ENCODE measurements around the gene LIFR.
A peak's percentile ranks its signal among the peaks of the same experiment; 100 is the strongest.

Gene LIFR

DNA sequence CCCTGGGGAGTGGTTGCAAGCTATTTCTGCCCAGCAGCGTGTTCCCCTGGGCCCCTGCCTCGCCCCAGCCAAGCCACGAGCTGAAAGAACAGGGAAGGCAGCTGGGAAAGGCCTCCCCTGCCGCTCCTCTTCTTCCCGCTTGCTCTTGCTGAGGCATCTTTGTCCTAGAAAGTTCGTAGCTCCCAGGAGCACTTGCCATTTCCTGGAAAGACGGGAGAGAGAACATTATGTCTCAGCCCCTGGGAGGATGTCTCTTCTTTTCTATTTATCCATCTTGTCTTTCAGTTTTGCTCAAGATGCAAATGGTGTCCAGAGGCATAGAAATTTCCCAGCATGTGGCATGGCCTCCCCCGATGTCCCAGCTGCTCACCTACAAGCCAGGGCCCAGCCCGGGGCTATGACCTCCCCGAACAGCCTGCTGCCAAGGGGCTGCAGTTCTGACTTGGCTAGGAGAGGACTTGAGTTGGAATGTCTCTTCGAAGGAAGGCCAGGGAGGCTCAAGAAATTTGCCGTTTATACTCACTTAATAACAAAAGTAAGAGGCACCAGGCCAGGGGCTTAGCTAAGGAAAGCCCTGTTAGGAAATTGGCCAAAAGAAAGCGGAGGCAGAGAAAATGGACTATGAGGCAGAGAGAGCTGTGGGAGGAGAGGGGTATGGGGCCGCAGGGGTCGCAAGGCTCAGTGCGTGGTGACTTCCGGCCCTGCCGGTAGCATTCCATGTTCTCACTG, 87.3 kb downstream of the LIFR start:
- DNase-seq (ENCODE audit: low read depth, low spot score) = no peak
- H3K27ac ChIP-seq = no peak overlapping the region

DNA sequence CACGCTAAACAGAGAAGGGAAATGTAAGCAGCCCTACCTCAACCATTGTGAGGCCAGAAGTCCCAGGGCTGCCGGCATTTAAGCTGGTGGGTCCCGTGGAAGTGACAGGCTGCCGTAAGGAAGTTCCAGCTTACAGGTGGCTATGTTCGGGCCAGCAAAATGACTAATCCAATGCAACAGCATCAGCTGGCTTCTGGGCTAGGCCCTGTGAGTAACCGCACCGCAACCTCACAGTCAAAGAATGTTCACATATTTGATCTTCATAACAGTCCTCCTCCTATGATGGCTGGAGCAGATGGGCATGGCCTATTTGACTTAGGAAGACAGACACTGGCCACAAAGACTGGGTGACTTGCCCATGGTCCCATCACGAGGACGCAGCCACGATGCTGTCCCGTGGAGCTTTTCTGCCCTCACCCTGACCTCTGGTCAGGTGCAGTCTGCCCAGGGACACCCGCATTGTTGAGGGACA, 88.2 kb downstream of the LIFR start:
- DNase-seq (ENCODE audit: low read depth, low spot score) = peak; percentile 65
- no peak overlapping the region for H3K27ac ChIP-seq

DNA sequence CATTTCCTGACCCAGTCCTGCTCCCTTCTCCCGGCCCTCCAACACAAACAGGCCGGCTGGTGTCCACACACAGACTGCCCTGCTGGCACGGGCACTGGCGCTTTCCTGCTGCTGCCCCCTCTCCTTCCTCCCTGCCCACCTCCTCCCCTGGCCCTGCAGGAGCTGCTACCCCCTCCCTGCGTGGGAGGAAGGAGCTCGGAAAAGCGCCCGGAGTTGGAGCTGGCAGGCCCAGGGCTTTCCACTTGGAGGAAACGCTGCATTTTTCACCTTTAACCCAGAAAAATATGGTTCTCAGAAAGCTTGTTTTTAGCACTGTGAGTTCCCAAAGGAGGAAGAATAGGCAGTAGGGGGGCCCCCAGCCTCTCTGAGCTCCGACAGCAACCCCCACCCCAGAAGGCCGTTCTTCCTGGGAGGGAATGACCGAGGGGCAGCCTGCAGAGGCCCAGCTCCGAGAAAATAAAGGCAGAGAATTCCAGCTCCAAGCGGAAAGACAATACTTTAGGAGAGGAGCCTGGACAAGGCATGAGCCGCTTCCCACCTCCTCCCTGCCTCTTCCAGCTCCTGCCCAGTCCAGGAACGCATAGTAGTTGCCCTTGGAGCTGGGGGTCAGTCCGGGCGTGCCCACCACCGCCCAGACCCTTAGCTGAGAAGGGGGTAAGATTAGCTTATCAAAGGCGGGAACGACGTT, 88.9 kb downstream of the LIFR start:
- DNase-seq (ENCODE audit: low read depth, low spot score) = no peak
- H3K27ac ChIP-seq = no peak overlapping the region

DNA sequence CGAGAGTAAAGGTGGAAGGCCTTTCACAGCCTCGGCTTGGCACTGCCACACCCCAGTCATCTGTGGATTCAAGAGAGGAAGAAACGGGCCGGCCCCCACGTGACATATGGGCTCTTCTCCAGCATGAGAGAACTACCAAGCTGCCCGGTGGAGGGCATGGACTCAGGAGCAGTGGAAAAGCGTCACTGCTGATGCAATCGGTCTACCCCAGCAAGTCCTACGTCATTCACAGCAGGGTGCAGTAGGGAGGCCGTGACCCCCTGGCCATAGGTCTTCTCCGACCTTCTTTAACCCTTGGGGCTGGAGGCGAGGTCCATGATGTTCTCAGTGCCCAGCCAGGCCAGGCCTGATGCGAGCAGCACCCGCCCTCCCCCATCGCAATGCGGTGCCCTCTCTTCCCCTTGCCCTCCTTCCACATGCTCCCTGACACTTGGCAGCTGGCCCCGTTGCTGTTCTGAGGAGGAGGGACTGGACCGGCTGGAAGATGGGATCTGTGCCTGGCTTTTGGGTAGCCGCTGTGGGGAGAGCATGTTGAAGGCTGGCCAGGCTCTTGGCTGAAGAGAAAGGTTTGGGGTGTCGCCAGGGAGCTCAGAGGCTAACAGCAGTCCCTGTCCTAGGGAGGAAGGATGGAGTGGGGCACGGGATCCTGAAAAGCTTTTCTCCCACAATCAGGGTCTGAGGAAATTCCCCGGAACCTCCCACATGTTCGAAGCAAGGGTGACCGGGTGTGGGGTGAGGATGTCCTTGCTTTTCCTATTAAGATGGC, 89.8 kb downstream of the LIFR start:
- peak overlapping the region; percentile 16 for H3K27ac ChIP-seq
- DNase-seq (ENCODE audit: low read depth, low spot score) = no peak

DNA sequence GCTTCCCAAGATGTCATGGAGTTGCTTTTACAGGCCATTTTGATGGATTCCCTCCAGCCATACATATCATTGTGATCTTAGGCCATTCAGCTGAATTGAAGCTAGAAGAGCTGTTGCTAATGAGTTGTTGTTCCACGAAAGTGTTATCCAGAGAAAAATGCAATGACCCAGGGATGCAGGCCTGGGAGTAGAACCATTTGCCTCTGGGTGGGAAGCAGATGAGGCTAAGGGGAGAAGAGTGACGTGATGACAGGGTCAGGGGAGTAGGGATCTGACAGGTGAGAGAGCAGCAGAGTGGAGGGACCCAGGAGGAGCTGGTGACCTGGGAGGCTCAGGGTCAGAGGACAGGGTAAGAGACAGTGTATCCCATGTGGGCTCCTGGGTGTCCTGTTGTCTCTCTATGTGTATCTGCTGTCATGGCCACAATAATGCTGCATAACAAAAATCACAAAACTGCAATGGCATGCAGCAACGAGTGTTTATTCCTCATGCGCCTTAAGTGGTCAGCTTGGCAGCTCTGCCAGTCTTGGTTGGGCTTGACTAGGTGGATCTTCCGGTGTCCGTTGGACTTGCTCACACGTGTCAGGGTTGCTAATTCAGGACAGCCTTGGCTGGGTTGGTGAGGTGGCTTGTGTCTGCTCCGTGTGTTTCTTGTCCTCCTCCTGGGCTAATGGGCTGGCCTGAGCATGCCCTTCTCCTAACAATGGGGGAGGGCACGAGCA, 90.6 kb downstream of the LIFR start:
- DNase-seq (ENCODE audit: low read depth, low spot score) = no peak

DNA sequence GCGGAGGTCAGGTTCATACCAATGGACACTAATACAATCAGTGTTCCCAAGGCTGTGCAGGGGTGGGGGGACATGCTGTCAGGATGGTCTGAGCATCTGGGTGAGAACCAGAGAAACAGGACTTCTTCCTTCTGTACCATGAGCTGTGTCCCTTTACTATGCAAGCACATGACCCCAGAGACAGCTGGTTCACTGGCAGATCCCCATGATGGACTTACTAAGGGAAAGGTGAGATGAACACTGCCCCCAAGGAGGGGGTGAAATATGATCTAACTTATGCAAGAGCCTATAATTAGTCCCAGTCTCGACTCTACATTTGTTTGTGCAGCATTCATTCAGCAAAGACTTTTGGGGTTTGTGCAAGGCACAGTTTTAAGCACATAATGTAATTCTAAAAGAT, 91.4 kb downstream of the LIFR start:
- no peak overlapping the region for H3K27ac ChIP-seq
- DNase-seq (ENCODE audit: low read depth, low spot score) = no peak

More for the DNA sequence above, 90.6 kb downstream of the LIFR start:
- H3K27ac ChIP-seq = peak overlapping the region; percentile 16

DNA sequence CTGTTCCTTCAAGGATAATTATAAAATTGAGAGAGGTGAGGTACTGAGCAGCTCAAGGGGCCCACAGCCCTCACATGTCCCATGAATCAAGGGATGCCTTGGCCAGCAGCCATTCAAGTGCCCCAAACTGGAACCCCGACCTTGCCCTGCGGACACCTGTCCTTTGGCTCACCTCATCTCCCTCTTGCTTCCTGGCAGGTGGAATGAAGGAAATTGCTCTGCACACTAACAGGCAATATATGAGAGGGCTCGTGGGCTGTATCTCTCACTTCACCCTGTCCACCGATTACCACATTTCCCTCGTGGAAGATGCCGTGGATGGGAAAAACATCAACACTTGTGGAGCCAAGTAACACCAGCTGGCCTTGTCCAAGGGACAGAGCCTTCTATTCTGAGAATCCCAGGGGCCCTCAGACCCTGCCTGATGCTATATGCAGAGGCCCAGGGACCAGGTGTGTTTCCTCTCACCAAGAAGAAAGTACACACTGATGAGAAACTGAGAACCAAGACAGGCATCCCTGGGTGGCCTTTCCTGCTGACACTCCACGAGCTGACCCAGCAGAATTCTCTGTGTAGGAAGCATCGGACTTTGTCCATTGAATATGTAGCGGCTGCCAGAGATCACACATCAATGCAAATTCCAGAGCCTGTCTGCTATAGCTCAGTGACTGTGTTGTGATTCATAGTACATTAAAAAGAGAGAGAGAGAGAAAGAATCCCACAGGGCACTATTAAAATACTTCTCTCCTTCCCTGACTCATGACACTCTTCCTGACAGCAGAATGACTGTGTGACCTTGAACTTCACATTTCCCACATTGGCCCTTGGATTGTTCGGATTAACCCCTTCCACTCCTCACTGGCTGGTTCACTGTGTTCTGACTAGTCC, 92.6 kb downstream of the LIFR start:
- peak; percentile 48 for DNase-seq (ENCODE audit: low read depth, low spot score)
- H3K27ac ChIP-seq = no peak overlapping the region

DNA sequence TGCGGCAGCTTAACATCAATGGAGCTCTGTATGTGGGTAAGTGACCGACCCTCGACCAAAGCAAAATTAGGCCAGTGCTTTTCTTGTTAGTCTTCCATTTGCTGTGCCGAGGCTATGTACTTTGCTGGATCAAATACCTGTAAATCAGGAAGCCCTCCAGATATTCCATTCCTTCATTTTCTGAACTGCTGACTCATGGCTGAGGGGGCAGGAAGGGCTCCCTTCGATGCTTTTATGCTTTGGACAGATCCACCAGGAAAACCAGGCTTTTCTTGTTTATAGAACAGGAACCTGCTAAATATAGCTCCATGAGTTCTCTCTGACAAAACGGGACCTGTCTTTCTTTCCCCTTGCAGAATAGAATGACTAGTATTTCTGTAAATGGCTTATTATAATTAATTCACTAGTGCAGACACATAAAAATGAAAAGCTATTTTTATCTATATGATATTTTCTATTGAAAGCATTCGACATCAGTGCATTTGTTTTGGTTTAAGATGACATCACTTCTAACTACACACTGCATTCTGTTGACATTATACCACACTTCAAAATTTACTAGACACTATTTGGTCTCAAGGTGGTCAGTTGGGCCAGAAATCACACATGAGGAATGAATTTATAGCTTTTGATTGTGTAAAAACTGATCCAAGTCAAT, 93.3 kb downstream of the LIFR start:
- DNase-seq (ENCODE audit: low read depth, low spot score) = no peak
- H3K27ac ChIP-seq = no peak overlapping the region

DNA sequence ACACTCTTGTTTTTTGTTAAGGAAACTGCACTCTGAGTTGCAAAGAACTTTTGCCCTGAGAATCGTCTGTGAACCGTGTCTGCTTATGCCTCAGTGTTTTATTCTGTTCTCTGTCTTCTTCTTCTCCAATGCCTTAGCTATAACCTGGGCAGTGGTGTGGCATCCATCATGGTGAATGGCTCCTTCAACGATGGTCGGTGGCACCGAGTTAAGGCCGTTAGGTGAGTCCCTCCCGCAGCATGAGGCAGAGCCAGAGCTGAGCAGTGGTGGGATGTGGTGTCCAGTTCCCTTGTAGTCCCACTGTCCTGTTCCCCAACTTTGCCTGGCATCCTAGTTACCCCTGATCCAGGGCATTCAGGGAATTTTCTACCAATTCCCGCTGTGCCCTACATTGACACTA, 98.3 kb downstream of the LIFR start:
- DNase-seq (ENCODE audit: low read depth, low spot score) = no peak
- H3K27ac ChIP-seq = no peak overlapping the region

DNA sequence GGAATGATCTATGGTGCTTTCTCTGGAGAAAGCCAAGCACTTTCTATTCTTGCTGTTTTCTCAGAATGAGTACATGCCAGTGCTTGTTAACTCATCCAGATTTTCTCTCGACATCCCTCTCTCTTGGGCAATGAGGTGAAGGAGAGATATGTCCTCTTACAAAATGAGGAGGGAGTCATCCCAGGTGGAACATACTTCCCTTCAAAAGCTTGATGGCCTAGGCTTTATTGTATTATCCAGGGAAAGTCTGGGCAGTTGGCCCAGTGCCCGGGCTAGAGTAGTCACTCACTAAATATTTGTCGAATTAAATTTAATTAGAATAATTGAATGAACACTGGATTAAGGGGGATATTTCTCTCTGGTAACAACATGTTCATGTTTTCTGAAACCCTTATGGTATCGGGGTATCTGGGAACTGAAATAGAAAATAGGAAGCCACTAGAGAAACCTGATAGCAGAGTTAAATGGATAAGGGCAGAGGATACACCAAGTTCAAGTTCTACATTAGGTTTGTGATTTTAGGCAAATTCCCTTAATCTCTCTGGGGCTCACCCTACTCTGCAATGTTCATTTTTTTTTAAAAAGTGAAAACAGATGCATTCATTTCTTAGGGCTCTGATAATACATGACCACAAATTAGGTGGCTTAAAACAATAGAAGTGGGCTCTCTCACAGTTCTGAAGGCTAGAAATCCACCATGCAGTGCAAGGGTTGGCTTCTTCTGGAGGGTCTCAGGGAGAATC, 99.6 kb downstream of the LIFR start:
- DNase-seq (ENCODE audit: low read depth, low spot score) = no peak

DNA sequence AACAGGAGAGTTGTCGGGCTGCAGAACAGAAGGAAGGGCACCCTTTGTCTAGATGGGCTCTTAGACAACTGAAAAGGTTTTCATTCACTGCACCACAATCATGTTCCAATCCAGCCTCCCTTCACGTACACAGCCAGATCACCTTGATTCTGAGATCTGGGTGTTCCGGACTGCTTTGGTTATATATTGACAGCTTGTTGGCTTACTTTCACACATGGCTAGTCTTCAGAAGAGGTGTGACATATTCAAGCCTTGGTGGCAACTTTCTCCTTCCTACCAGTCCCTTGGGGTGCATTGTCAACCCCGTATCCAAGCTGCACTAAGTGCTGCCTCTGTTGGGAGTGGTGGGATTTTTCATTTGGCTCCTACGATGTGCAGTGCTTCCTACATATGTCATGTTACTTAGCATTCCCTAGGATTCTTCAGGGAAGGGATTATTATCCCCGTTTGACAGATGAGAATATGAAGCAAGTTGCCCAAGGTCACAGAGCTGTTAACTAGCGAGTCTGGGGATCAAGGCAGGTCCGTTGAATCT, 100.6 kb downstream of the LIFR start:
- no peak overlapping the region for H3K27ac ChIP-seq
- no peak for DNase-seq (ENCODE audit: low read depth, low spot score)

More for the DNA sequence above, 99.6 kb downstream of the LIFR start:
- H3K27ac ChIP-seq = no peak overlapping the region

DNA sequence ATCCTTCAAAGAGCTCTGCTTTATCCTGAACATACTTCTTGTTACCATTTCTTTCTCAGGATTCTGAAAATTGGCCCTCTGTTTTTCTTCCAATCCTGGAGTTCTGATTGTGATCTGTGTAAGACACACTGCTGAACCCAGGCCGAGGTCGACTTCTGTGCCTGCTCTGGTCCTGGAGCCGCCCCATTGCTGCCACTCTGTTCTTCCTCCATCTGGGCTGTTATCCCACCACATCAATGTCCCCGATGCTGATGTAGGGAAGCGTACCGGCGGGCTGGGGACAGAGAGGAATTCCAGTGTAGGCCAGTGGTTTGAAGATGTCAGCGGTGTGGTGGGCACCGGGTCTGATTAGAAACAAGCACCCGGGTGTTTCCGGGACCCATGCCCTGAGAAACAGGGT, 102.5 kb downstream of the LIFR start:
- no peak for DNase-seq (ENCODE audit: low read depth, low spot score)
- no peak overlapping the region for H3K27ac ChIP-seq

DNA sequence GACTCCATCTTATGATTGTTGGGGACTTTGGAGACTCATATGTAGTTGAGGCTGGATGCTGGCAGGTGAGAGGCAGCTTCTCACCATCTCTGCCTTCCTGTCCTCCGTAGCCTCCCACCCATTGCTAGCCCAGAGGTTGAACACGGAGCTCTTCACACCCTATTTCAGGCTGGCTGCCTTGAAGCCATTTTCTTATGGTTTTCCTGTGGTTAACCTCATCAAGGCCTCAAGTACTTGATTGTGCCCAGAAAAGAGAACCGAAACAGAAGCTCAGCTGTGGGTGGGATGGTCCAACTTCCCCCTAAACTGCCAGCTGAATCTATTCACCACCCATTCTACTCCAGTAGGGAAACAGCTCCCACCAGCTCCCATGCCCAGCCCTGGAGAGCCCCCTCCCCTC, 102.9 kb downstream of the LIFR start:
- no peak for DNase-seq (ENCODE audit: low read depth, low spot score)
- H3K27ac ChIP-seq = no peak overlapping the region

DNA sequence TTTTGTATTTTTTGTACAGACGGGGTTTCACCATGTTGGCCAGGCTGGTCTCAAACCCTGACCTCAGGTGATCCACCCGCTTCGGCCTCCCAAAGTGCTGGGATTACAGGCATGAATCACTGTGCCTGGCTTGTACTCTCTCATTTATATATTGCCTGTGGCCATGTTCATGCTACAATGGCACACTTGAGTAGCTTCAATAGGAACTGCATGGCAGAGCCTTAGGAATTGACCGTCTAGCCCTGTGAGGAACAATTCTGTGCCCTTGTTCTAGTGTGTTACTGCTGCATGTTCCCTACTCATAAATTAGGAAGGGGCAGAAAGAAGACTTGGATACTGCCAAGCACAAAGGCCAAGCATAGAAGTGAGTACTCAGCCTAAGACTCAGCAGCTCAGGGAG, 104.2 kb downstream of the LIFR start:
- H3K27ac ChIP-seq = no peak overlapping the region
- no peak for DNase-seq (ENCODE audit: low read depth, low spot score)

DNA sequence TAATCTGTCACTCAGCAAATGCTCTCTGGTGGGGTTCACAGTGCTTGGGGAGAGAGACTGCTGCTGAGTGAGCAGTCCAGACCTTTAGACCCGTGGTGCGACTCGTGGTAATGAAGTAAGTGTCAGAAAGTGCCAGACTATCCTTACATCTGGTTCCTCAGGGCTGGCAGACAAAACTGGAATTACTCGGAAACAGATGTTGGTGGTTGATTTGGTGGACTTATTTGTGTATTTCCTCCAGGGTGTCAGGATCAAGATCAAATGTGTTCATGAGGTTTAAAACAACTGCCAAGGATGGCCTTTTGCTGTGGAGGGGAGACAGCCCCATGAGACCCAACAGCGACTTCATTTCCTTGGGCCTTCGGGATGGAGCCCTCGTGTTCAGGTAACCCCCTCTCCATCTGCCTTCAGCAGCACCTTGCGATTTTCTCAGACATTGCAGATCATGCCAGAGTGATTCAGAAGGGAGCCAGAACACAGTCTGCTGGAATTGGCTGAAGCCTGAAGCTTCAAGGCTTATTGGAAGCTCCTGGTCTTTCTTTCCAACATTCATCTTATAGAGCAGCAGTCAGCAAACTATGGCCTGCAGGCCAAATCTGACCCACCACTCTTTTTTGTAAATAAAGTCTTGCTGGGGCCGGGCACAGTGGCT, 105.2 kb downstream of the LIFR start:
- no peak overlapping the region for H3K27ac ChIP-seq
- DNase-seq (ENCODE audit: low read depth, low spot score) = no peak

DNA sequence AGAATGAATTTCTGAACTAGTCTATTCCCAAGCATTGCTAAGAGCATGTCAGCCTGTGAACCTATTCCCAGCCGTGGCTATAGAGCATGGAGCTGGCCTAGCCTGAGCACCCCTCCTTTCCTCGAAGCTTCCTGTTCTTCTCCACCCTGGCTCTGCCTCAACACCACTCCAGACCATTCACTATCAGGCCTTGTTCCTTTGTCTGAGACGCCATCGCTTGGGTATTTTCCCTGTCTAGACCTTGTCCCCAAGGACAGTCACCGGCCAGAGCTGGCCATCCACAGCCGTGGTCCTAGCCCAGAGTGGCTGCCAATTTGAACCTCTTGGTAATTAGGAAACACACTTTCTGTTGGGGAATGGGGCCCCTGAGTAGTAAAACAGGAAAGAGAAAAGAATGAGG, 105.8 kb downstream of the LIFR start:
- no peak for DNase-seq (ENCODE audit: low read depth, low spot score)
- no peak overlapping the region for H3K27ac ChIP-seq

DNA sequence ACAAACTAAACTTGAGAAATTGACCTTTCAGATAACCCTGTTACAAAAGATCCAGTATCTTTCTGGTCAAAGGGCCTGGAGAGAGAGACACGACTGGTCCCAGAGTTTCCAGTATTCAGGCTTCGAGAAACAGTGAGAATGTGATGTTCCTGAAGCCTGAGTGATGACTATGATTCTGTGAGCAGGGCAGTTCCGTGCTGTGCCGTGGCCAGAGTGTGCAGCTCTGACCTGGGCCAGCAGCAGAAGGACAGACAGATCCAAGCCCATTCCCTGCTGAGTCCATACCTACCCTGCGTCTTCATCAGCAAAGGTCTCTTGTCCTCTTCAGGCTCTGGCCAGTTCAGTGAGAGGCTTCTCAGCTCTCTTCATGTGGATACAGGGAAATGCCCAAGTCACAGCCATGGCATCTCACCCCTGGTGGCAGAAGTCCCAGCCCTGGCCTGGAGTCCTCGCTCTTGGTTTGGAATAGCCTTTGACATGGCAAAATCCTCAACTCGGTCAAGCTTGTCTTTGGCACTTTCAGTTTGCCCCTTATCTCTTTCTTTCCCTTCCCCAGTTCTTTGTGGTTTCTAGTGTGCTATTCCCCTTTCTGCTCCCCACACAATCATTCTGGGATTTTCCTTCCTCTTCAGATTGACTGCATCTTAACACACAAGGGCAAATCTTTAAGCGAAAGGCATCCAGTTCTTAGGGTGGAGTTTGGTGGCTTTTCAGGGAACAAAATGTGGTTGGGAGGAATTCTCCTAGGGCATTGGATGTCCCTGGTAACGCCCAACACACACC, 107.7 kb downstream of the LIFR start:
- no peak for DNase-seq (ENCODE audit: low read depth, low spot score)
- no peak overlapping the region for H3K27ac ChIP-seq
